ENCODE results near the gene RASSF8.

DNA sequence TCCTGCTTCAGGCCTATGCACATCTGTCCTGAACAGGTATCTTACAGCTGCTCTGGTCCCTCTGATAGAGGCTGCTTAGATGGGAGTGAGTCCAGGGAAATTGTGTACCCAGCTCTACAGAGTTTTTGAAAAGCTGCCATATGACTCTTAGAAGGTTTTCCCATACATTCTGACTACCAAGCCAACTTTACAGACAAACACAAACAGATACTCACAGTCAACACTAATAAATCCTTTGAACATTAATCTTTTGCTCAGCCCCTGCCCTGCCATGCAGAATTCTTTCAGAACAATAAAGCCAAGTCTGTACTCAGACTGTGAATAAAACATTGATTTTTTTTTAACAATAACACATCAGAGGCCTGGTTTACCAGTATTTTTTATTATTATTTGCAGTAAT, 21.4 kb upstream of the RASSF8 start:
- TF ChIP-seq, protein P1, sequence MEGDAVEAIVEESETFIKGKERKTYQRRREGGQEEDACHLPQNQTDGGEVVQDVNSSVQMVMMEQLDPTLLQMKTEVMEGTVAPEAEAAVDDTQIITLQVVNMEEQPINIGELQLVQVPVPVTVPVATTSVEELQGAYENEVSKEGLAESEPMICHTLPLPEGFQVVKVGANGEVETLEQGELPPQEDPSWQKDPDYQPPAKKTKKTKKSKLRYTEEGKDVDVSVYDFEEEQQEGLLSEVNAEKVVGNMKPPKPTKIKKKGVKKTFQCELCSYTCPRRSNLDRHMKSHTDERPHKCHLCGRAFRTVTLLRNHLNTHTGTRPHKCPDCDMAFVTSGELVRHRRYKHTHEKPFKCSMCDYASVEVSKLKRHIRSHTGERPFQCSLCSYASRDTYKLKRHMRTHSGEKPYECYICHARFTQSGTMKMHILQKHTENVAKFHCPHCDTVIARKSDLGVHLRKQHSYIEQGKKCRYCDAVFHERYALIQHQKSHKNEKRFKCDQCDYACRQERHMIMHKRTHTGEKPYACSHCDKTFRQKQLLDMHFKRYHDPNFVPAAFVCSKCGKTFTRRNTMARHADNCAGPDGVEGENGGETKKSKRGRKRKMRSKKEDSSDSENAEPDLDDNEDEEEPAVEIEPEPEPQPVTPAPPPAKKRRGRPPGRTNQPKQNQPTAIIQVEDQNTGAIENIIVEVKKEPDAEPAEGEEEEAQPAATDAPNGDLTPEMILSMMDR (conservative IDR thresholded peaks at IDR 0.05) = no peak
- TF ChIP-seq ZFX (IDR thresholded peaks at IDR 0.05) = no peak
